Neural progenitor cell (in vitro differentiated cells): ENCODE measurements around the gene AQP3. TPM values are rescaled to one million over a fixed set of nuclear protein-coding genes. Genes with fewer than 3 reads are reported as not detected.

Experiments used
- DNase-seq: peaks from one replicate; pipeline ENCODE4 v3.0.0-alpha.2; 2016; ENCODE audit warnings: low spot score
- H2AFZ ChIP-seq: fragments of 200-600 bp; sonication (generic); replicated peaks from 2 replicates; pipeline ENCODE4 v1.6.1; 2016; ENCODE audit warnings: antibody characterized with exemption
- H3F3A ChIP-seq: fragments of 200-600 bp; sonication (generic); 2 replicates; pipeline ENCODE4 v1.6.1; 2016; ENCODE audit warnings: antibody characterized with exemption, low read depth
- H3K27ac ChIP-seq: fragments of 200-600 bp; sonication (generic); 2 replicates; pipeline ENCODE4 v1.5.1; 2016; ENCODE audit warnings: mild to moderate bottlenecking
- H3K27me3 ChIP-seq: fragments of 200-600 bp; sonication (generic); 2 replicates; pipeline ENCODE4 v1.6.1; 2016; ENCODE audit warnings: mild to moderate bottlenecking, moderate library complexity
- H3K36me3 ChIP-seq: fragments of 200-600 bp; sonication (generic); 2 replicates; pipeline ENCODE4 v1.5.1; 2016
- H3K4me1 ChIP-seq: fragments of 200-600 bp; sonication (generic); 2 replicates; pipeline ENCODE4 v1.6.1; 2016; ENCODE audit warnings: mixed run types
- H3K4me2 ChIP-seq: fragments of 200-600 bp; sonication (generic); 2 replicates; pipeline ENCODE4 v1.6.1; 2016
- H3K4me3 ChIP-seq: fragments of 200-600 bp; sonication (generic); 2 replicates; pipeline ENCODE4 v1.5.1; 2016
- H3K79me2 ChIP-seq: fragments of 200-600 bp; sonication (generic); 2 replicates; pipeline ENCODE4 v1.6.1; 2016; ENCODE audit warnings: low read depth
- H3K9ac ChIP-seq: fragments of 200-600 bp; sonication (generic); 2 replicates; pipeline ENCODE4 v1.6.1; 2016
- H3K9me3 ChIP-seq: fragments of 200-600 bp; sonication (generic); 2 replicates; pipeline ENCODE4 v1.5.1; 2016; ENCODE audit warnings: low read depth
- H4K20me1 ChIP-seq: fragments of 200-600 bp; sonication (generic); 2 replicates; pipeline ENCODE4 v1.6.1; 2016; ENCODE audit warnings: low read depth
- H3K27ac Mint-ChIP-seq: 3 replicates; pipeline ENCODE4 v1.8.0; 2021; ENCODE audit warnings: mixed read lengths
- H3K27me3 Mint-ChIP-seq: 2 replicates; pipeline ENCODE4 v1.8.0; 2022; ENCODE audit warnings: low read depth, mild to moderate bottlenecking, inconsistent platforms, moderate library complexity, mixed read lengths; ENCODE audit not compliant: insufficient read depth
- H3K36me3 Mint-ChIP-seq: 3 replicates; pipeline ENCODE4 v1.8.0; 2021; ENCODE audit warnings: mixed read lengths
- H3K4me1 Mint-ChIP-seq: 3 replicates; pipeline ENCODE4 v1.8.0; 2021; ENCODE audit warnings: mixed read lengths
- H3K4me3 Mint-ChIP-seq: 3 replicates; pipeline ENCODE4 v1.8.0; 2021; ENCODE audit warnings: mild to moderate bottlenecking, moderate library complexity, mixed read lengths
- H3K9me3 Mint-ChIP-seq: 3 replicates; pipeline ENCODE4 v1.8.0; 2020; ENCODE audit warnings: mixed read lengths
- EZH2 ChIP-seq: fragments of 200-600 bp; sonication (generic); IDR thresholded peaks from 2 replicates; pipeline ENCODE4 v1.6.1; 2017; ENCODE audit warnings: antibody characterized with exemption, mild to moderate bottlenecking, moderate library complexity
- EZH2phosphoT487 ChIP-seq: fragments of 200-600 bp; sonication (generic); IDR thresholded peaks from 2 replicates; pipeline ENCODE4 v1.6.1; 2017; ENCODE audit warnings: antibody characterized with exemption
- total RNA-seq: library from RNA; depleted of rRNA; stranded (reverse); fragments of >200 nt; gene quantifications from 2 replicates; pipeline ENCODE4 v1.2.3, GENCODE V29; 2015; ENCODE audit warnings: low replicate concordance
- TF ChIP-seq, protein P1 (sequence below): fragments of 200-600 bp; sonication (generic); IDR thresholded peaks from 2 replicates; pipeline ENCODE4 v1.5.1; 2017; ENCODE audit warnings: antibody characterized with exemption, mild to moderate bottlenecking

The AQP3 gene
- total RNA-seq, 1 donor from 2014 or later, result 0.45 TPM

- no peak overlapping the region for H2AFZ ChIP-seq
- H3K79me2 ChIP-seq, result no peaks in the 10 kb centered on the region
- Mint-ChIP-seq H3K9me3 (no peaks in the 10 kb centered on the region), H3K36me3 (no peaks in the 10 kb centered on the region), H3K4me3 (no peak overlapping the region), H3K4me1 (peaks cover 6% of the 10 kb centered on the region), H3K27me3 (peaks cover 12% of the 10 kb centered on the region), H3K27ac (no peak overlapping the region)
- H3K4me2 ChIP-seq, result no peak overlapping the region
- H3K36me3 ChIP-seq, result no peaks in the 10 kb centered on the region
- H4K20me1 ChIP-seq, result no peaks in the 10 kb centered on the region
- TF ChIP-seq EZH2, result no peak
- TF ChIP-seq, protein P1, sequence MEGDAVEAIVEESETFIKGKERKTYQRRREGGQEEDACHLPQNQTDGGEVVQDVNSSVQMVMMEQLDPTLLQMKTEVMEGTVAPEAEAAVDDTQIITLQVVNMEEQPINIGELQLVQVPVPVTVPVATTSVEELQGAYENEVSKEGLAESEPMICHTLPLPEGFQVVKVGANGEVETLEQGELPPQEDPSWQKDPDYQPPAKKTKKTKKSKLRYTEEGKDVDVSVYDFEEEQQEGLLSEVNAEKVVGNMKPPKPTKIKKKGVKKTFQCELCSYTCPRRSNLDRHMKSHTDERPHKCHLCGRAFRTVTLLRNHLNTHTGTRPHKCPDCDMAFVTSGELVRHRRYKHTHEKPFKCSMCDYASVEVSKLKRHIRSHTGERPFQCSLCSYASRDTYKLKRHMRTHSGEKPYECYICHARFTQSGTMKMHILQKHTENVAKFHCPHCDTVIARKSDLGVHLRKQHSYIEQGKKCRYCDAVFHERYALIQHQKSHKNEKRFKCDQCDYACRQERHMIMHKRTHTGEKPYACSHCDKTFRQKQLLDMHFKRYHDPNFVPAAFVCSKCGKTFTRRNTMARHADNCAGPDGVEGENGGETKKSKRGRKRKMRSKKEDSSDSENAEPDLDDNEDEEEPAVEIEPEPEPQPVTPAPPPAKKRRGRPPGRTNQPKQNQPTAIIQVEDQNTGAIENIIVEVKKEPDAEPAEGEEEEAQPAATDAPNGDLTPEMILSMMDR, result no peak
- H3F3A ChIP-seq, result no peaks in the 10 kb centered on the region
- no peak for DNase-seq
- H3K27me3 ChIP-seq, result peaks cover 2% of the 10 kb centered on the region
- no peaks in the 10 kb centered on the region for H3K9me3 ChIP-seq
- no peak overlapping the region for H3K9ac ChIP-seq
- H3K4me1 ChIP-seq, result no peaks in the 10 kb centered on the region
- no peak overlapping the region for H3K4me3 ChIP-seq
- H3K27ac ChIP-seq, result no peak overlapping the region
Measured at GRCh38 chr9:33453999-33454660, 6.7 kb upstream of the AQP3 start.

GRCh38 chr9:33453286-33453860, 6.0 kb upstream of the AQP3 start:
- H3F3A ChIP-seq, result no peaks in the 10 kb centered on the region
- Mint-ChIP-seq H3K4me1 (peaks cover 7% of the 10 kb centered on the region), H3K27ac (no peak overlapping the region), H3K4me3 (no peak overlapping the region), H3K36me3 (no peaks in the 10 kb centered on the region), H3K27me3 (peaks cover 14% of the 10 kb centered on the region), H3K9me3 (no peaks in the 10 kb centered on the region)
- TF ChIP-seq, protein P1, result no peak
- TF ChIP-seq EZH2, result no peak
- no peak for TF ChIP-seq EZH2phosphoT487
- H3K4me2 ChIP-seq, result no peak overlapping the region
- H2AFZ ChIP-seq, result peak overlapping the region; percentile 93
- H3K9ac ChIP-seq, result no peak overlapping the region
- no peaks in the 10 kb centered on the region for H3K9me3 ChIP-seq
- no peak for DNase-seq
- no peak overlapping the region for H3K4me3 ChIP-seq
- no peaks in the 10 kb centered on the region for H3K79me2 ChIP-seq
- H4K20me1 ChIP-seq, result no peaks in the 10 kb centered on the region
- no peaks in the 10 kb centered on the region for H3K36me3 ChIP-seq
- H3K27me3 ChIP-seq, result peaks cover 10% of the 10 kb centered on the region
- no peak overlapping the region for H3K27ac ChIP-seq
- H3K4me1 ChIP-seq, result no peaks in the 10 kb centered on the region

GRCh38 chr9:33452828-33453271, 5.5 kb upstream of the AQP3 start:
- Histone ChIP-seq H4K20me1 (no peaks in the 10 kb centered on the region), H3K27ac (no peak overlapping the region), H3K27me3 (peaks cover 15% of the 10 kb centered on the region), H3K4me1 (no peaks in the 10 kb centered on the region), H2AFZ (peak overlapping the region; percentile 93), H3K79me2 (no peaks in the 10 kb centered on the region), H3K4me3 (no peak overlapping the region), H3K9me3 (no peaks in the 10 kb centered on the region), H3K4me2 (no peak overlapping the region), H3F3A (no peaks in the 10 kb centered on the region), H3K9ac (no peak overlapping the region), H3K36me3 (no peaks in the 10 kb centered on the region)
- TF ChIP-seq, protein P1, result peak; percentile 85
- TF ChIP-seq EZH2, result no peak
- TF ChIP-seq EZH2phosphoT487, result no peak
- Mint-ChIP-seq H3K36me3 (no peaks in the 10 kb centered on the region), H3K9me3 (no peaks in the 10 kb centered on the region), H3K4me3 (peak overlapping the region; percentile 30), H3K4me1 (peaks cover 11% of the 10 kb centered on the region), H3K27ac (peak overlapping the region; percentile 22), H3K27me3 (peaks cover 16% of the 10 kb centered on the region)
- DNase-seq, result peak; percentile 87
